ENCODE results near the gene CAMSAP1.

The CAMSAP1 gene

DNA sequence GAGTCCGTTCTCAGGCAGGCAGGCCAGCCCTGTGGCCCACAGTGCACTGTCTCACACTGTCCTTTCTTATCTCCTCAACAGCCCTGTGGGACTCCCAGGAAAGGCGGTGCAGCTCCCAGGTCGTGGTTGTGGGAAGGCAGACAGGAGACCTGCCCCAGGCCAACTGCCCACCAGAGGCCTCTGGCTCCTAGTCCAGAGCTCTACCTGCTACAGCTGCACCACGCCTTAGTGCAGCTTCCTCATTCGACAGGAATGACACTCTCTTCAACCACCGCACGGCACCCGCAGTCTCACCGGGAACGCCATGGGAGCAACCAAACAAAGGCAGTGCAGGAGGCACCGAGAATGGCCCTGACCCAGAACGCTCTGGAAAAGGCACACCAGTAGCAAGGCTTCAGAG is 25.3 kb downstream of the CAMSAP1 start:
- Histone ChIP-seq H3K4me1 (ENCODE audit: control insufficient read depth in 5 of 5, insufficient read depth in 5 of 5, low read length in 5 of 5) (peaks cover 6 to 20% (median 16%) of the 10 kb centered on the region in 5 donors), H3K36me3 (ENCODE audit: control insufficient read depth in 5 of 5, insufficient read depth in 5 of 5, low read length in 5 of 5) (peaks cover 0 to 22% (median 17%) of the 10 kb centered on the region in 5 donors), H3K27me3 (ENCODE audit: control insufficient read depth in 5 of 5, insufficient read depth in 4 of 5, low read length in 5 of 5) (no peaks in the 10 kb centered on the region), H3K4me3 (ENCODE audit: low read depth in 1 of 5, low read length in 5 of 5) (no peak overlapping the region), H3K27ac (ENCODE audit: low read depth, low read length) (no peak overlapping the region), H3K9me3 (ENCODE audit: control insufficient read depth in 5 of 5, low read length in 5 of 5) (no peaks in the 10 kb centered on the region), H3K9ac (ENCODE audit: low read length in 5 of 5) (no peak overlapping the region)

DNA sequence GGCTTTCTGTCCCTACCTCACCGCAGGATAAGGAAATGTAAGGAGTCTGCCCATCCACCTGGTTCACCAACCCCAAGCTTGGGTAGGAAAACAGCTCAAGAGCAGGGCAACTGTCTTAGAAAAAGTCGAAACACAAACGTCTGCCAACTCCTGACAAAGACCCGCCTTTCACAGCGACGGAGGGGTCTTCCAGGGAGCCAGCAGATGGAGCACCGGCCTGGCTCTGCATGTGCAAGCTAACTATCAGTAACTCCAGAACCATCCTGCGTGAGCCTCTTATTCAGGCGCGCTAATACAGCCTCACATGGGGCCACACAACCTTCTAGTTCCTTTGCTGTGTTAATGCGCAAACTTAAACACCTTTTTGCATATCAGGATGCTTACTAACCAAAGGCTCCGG is 26.9 kb downstream of the CAMSAP1 start:
- no peak overlapping the region for H3K9ac ChIP-seq (ENCODE audit: low read length in 5 of 5)
- H3K4me1 ChIP-seq (ENCODE audit: control insufficient read depth in 5 of 5, insufficient read depth in 5 of 5, low read length in 5 of 5): peaks cover 0 to 12% (median 7%) of the 10 kb centered on the region in 5 donors
- peaks cover 0 to 22% (median 17%) of the 10 kb centered on the region in 5 donors for H3K36me3 ChIP-seq (ENCODE audit: control insufficient read depth in 5 of 5, insufficient read depth in 5 of 5, low read length in 5 of 5)
- H3K27ac ChIP-seq (ENCODE audit: low read depth, low read length): no peak overlapping the region
- H3K4me3 ChIP-seq (ENCODE audit: low read depth in 1 of 5, low read length in 5 of 5): no peak overlapping the region
- no peaks in the 10 kb centered on the region for H3K9me3 ChIP-seq (ENCODE audit: control insufficient read depth in 5 of 5, low read length in 5 of 5)
- H3K27me3 ChIP-seq (ENCODE audit: control insufficient read depth in 5 of 5, insufficient read depth in 4 of 5, low read length in 5 of 5): no peaks in the 10 kb centered on the region

- Histone ChIP-seq H3K4me3 (ENCODE audit: low read depth in 1 of 5, low read length in 5 of 5) (no peak overlapping the region), H3K27me3 (ENCODE audit: control insufficient read depth in 5 of 5, insufficient read depth in 4 of 5, low read length in 5 of 5) (no peaks in the 10 kb centered on the region), H3K27ac (ENCODE audit: low read depth, low read length) (no peak overlapping the region), H3K9me3 (ENCODE audit: control insufficient read depth in 5 of 5, low read length in 5 of 5) (no peaks in the 10 kb centered on the region), H3K9ac (ENCODE audit: low read length in 5 of 5) (peak overlapping the region in 1 of 5 donors; percentile 10), H3K4me1 (ENCODE audit: control insufficient read depth in 5 of 5, insufficient read depth in 5 of 5, low read length in 5 of 5) (peaks cover 0 to 12% (median 4%) of the 10 kb centered on the region in 5 donors), H3K36me3 (ENCODE audit: control insufficient read depth in 5 of 5, insufficient read depth in 5 of 5, low read length in 5 of 5) (peaks cover 0 to 22% (median 17%) of the 10 kb centered on the region in 5 donors)
Observed at GRCh38 chr9:135879619-135880018, 27.7 kb downstream of the CAMSAP1 start.

DNA sequence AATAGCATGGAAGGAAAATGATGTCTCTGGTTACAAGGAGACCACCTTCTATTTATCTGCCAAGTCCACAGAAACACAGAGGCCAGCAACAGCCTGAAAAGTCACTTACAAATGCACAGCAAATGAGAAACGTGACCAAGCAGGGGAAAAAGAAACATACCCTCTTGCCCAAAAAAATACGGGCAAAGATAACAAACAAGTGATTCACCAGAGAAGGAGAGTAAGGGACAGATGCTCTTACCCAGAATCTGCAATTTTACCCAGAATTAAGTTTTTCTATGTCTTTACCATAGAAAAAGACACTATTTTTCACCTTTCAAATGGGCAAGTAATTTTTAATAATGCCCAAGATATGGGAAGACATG is 28.1 kb downstream of the CAMSAP1 start:
- no peak overlapping the region for H3K9ac ChIP-seq (ENCODE audit: low read length in 5 of 5)
- peaks cover 0 to 22% (median 17%) of the 10 kb centered on the region in 5 donors for H3K36me3 ChIP-seq (ENCODE audit: control insufficient read depth in 5 of 5, insufficient read depth in 5 of 5, low read length in 5 of 5)
- no peaks in the 10 kb centered on the region for H3K9me3 ChIP-seq (ENCODE audit: control insufficient read depth in 5 of 5, low read length in 5 of 5)
- no peak overlapping the region for H3K4me3 ChIP-seq (ENCODE audit: low read depth in 1 of 5, low read length in 5 of 5)
- H3K27ac ChIP-seq (ENCODE audit: low read depth, low read length): no peak overlapping the region
- H3K27me3 ChIP-seq (ENCODE audit: control insufficient read depth in 5 of 5, insufficient read depth in 4 of 5, low read length in 5 of 5): no peaks in the 10 kb centered on the region
- H3K4me1 ChIP-seq (ENCODE audit: control insufficient read depth in 5 of 5, insufficient read depth in 5 of 5, low read length in 5 of 5): peaks cover 0 to 12% (median 4%) of the 10 kb centered on the region in 5 donors

GRCh38 chr9:135878528-135879236 is 28.7 kb downstream of the CAMSAP1 start:
- Histone ChIP-seq H3K9ac (ENCODE audit: low read length in 5 of 5) (no peak overlapping the region), H3K9me3 (ENCODE audit: control insufficient read depth in 5 of 5, low read length in 5 of 5) (no peaks in the 10 kb centered on the region), H3K36me3 (ENCODE audit: control insufficient read depth in 5 of 5, insufficient read depth in 5 of 5, low read length in 5 of 5) (peaks cover 0 to 22% (median 17%) of the 10 kb centered on the region in 5 donors), H3K27ac (ENCODE audit: low read depth, low read length) (no peak overlapping the region), H3K27me3 (ENCODE audit: control insufficient read depth in 5 of 5, insufficient read depth in 4 of 5, low read length in 5 of 5) (no peaks in the 10 kb centered on the region), H3K4me1 (ENCODE audit: control insufficient read depth in 5 of 5, insufficient read depth in 5 of 5, low read length in 5 of 5) (peaks cover 0 to 12% (median 4%) of the 10 kb centered on the region in 5 donors), H3K4me3 (ENCODE audit: low read depth in 1 of 5, low read length in 5 of 5) (no peak overlapping the region)

GRCh38 chr9:135877791-135878527 is 29.4 kb downstream of the CAMSAP1 start:
- no peak overlapping the region for H3K9ac ChIP-seq (ENCODE audit: low read length in 5 of 5)

GRCh38 chr9:135876936-135877335 is 30.4 kb downstream of the CAMSAP1 start:
- Histone ChIP-seq H3K36me3 (ENCODE audit: control insufficient read depth in 5 of 5, insufficient read depth in 5 of 5, low read length in 5 of 5) (peaks cover 0 to 15% (median 13%) of the 10 kb centered on the region in 5 donors), H3K4me1 (ENCODE audit: control insufficient read depth in 5 of 5, insufficient read depth in 5 of 5, low read length in 5 of 5) (peaks cover 0 to 12% (median 4%) of the 10 kb centered on the region in 5 donors), H3K9me3 (ENCODE audit: control insufficient read depth in 5 of 5, low read length in 5 of 5) (no peaks in the 10 kb centered on the region), H3K27me3 (ENCODE audit: control insufficient read depth in 5 of 5, insufficient read depth in 4 of 5, low read length in 5 of 5) (no peaks in the 10 kb centered on the region), H3K4me3 (ENCODE audit: low read depth in 1 of 5, low read length in 5 of 5) (no peak overlapping the region), H3K27ac (ENCODE audit: low read depth, low read length) (no peak overlapping the region), H3K9ac (ENCODE audit: low read length in 5 of 5) (no peak overlapping the region)

More at GRCh38 chr9:135877791-135878527, 29.4 kb downstream of the CAMSAP1 start:
- H3K27ac ChIP-seq (ENCODE audit: low read depth, low read length): no peak overlapping the region
- peaks cover 0 to 22% (median 17%) of the 10 kb centered on the region in 5 donors for H3K36me3 ChIP-seq (ENCODE audit: control insufficient read depth in 5 of 5, insufficient read depth in 5 of 5, low read length in 5 of 5)
- H3K4me3 ChIP-seq (ENCODE audit: low read depth in 1 of 5, low read length in 5 of 5): no peak overlapping the region
- no peaks in the 10 kb centered on the region for H3K27me3 ChIP-seq (ENCODE audit: control insufficient read depth in 5 of 5, insufficient read depth in 4 of 5, low read length in 5 of 5)
- peaks cover 0 to 12% (median 4%) of the 10 kb centered on the region in 5 donors for H3K4me1 ChIP-seq (ENCODE audit: control insufficient read depth in 5 of 5, insufficient read depth in 5 of 5, low read length in 5 of 5)
- H3K9me3 ChIP-seq (ENCODE audit: control insufficient read depth in 5 of 5, low read length in 5 of 5): no peaks in the 10 kb centered on the region

- Histone ChIP-seq H3K4me1 (ENCODE audit: control insufficient read depth in 5 of 5, insufficient read depth in 5 of 5, low read length in 5 of 5) (peaks cover 0 to 10% (median 4%) of the 10 kb centered on the region in 5 donors), H3K27me3 (ENCODE audit: control insufficient read depth in 5 of 5, insufficient read depth in 4 of 5, low read length in 5 of 5) (no peaks in the 10 kb centered on the region), H3K9me3 (ENCODE audit: control insufficient read depth in 5 of 5, low read length in 5 of 5) (no peaks in the 10 kb centered on the region), H3K4me3 (ENCODE audit: low read depth in 1 of 5, low read length in 5 of 5) (no peak overlapping the region), H3K27ac (ENCODE audit: low read depth, low read length) (no peak overlapping the region), H3K9ac (ENCODE audit: low read length in 5 of 5) (no peak overlapping the region), H3K36me3 (ENCODE audit: control insufficient read depth in 5 of 5, insufficient read depth in 5 of 5, low read length in 5 of 5) (peaks cover 0 to 5% (median 2%) of the 10 kb centered on the region in 5 donors)
Observed at GRCh38 chr9:135874859-135875258, 32.5 kb downstream of the CAMSAP1 start.

- no peaks in the 10 kb centered on the region for H3K9me3 ChIP-seq (ENCODE audit: control insufficient read depth in 5 of 5, low read length in 5 of 5)
- no peaks in the 10 kb centered on the region for H3K4me1 ChIP-seq (ENCODE audit: control insufficient read depth in 5 of 5, insufficient read depth in 5 of 5, low read length in 5 of 5)
- no peak overlapping the region for H3K4me3 ChIP-seq (ENCODE audit: low read depth in 1 of 5, low read length in 5 of 5)
- H3K36me3 ChIP-seq (ENCODE audit: control insufficient read depth in 5 of 5, insufficient read depth in 5 of 5, low read length in 5 of 5): peaks cover 0 to 11% (median 3%) of the 10 kb centered on the region in 5 donors
- H3K27me3 ChIP-seq (ENCODE audit: control insufficient read depth in 5 of 5, insufficient read depth in 4 of 5, low read length in 5 of 5): no peaks in the 10 kb centered on the region
- H3K9ac ChIP-seq (ENCODE audit: low read length in 5 of 5): no peak overlapping the region
- H3K27ac ChIP-seq (ENCODE audit: low read depth, low read length): no peak overlapping the region
Observed at GRCh38 chr9:135869909-135870308, 37.4 kb downstream of the CAMSAP1 start.

GRCh38 chr9:135865531-135865930 is 41.8 kb downstream of the CAMSAP1 start:
- Histone ChIP-seq H3K9me3 (ENCODE audit: control insufficient read depth in 5 of 5, low read length in 5 of 5) (no peaks in the 10 kb centered on the region), H3K4me1 (ENCODE audit: control insufficient read depth in 5 of 5, insufficient read depth in 5 of 5, low read length in 5 of 5) (peaks cover 0 to 7% (median 6%) of the 10 kb centered on the region in 5 donors), H3K4me3 (ENCODE audit: low read depth in 1 of 5, low read length in 5 of 5) (no peak overlapping the region), H3K36me3 (ENCODE audit: control insufficient read depth in 5 of 5, insufficient read depth in 5 of 5, low read length in 5 of 5) (peaks cover 0 to 17% (median 9%) of the 10 kb centered on the region in 5 donors), H3K27ac (ENCODE audit: low read depth, low read length) (no peak overlapping the region), H3K27me3 (ENCODE audit: control insufficient read depth in 5 of 5, insufficient read depth in 4 of 5, low read length in 5 of 5) (no peaks in the 10 kb centered on the region), H3K9ac (ENCODE audit: low read length in 5 of 5) (no peak overlapping the region)
